Dendritic cell treated with granulocyte-macrophage colony-stimulating factor and Interleukin-4, amounts not matched to agents 40 ng/mL and 50 ng/mL, for 4 days (primary cell): ENCODE data around the gene SDHAF2.
A peak's percentile ranks its signal among the peaks of the same experiment; 100 is the strongest.
"Not testable (repeated sequence)": the region's sequence is repeated elsewhere in the genome, so short reads cannot be mapped to it uniquely, and the experiment has no call there.

ENCODE experiments used
- H3K27ac Mint-ChIP-seq: one replicate; pipeline ENCODE4 v1.8.0; 2022; ENCODE audit warnings: mild to moderate bottlenecking, mixed read lengths
- H3K27me3 Mint-ChIP-seq: one replicate; pipeline ENCODE4 v1.8.0; 2022; ENCODE audit warnings: mild to moderate bottlenecking, mixed read lengths
- H3K36me3 Mint-ChIP-seq: one replicate; pipeline ENCODE4 v1.8.0; 2022; ENCODE audit warnings: low read depth, mixed read lengths
- H3K4me1 Mint-ChIP-seq: one replicate; pipeline ENCODE4 v1.8.0; 2022; ENCODE audit warnings: low read depth, mixed read lengths
- H3K4me3 Mint-ChIP-seq: one replicate; pipeline ENCODE4 v1.8.0; 2022; ENCODE audit warnings: mild to moderate bottlenecking, moderate library complexity, mixed read lengths
- H3K9me3 Mint-ChIP-seq: one replicate; pipeline ENCODE4 v1.8.0; 2022; ENCODE audit warnings: mixed read lengths
- intact Hi-C: fragments of 100-400 bp; cut with micrococcal nuclease; formaldehyde crosslinking; loops from one replicate; pipeline ENCODE4 v1.15.0; 2022

Gene SDHAF2

DNA sequence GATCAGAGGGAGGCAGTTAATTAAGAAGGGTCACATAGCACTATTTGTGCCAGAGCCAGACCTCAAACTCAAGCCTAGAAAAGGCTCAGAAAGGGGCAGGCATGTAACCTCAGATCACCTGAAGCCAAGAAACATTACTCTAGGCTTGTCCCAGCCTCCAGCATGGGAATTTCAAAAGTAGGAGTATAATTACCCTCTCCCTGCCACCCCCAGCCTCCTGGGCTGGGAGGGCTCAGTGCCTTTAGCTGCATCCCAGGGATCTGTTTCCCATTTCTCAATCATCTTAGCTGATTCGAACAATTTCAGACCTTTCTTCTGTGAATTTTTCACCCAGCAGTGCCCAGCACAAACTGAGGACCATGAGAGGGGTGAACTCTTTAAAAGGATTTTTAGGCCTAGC, 45.5 kb downstream of the SDHAF2 start:
- no peaks in the 10 kb centered on the region for H3K9me3 Mint-ChIP-seq
- H3K4me3 Mint-ChIP-seq: no peak overlapping the region
- H3K36me3 Mint-ChIP-seq: peaks cover 20% of the 10 kb centered on the region
- intact Hi-C loops: no loop called here
- peak overlapping the region; percentile 89 for H3K27ac Mint-ChIP-seq
- peaks cover 17% of the 10 kb centered on the region for H3K27me3 Mint-ChIP-seq
- peaks cover 61% of the 10 kb centered on the region for H3K4me1 Mint-ChIP-seq

DNA sequence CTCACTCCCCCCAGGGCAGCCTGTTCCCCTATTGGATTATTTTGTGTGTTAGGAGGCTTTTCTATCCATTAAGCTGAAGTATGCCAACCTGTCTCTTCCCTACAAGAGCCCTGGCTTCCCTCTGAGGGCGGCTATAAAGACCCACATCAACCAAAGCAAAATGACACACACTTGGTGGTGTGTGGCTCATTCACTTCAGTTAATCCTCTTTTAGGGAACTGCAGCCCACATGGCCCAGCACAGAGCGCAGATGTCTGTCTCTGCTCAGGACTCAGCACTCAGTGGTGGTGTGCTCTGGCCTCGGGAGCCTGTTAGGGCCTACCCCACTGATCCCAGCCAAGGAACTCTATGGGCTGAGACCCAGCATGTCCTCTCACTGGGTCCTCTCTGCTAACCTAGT, 46.4 kb downstream of the SDHAF2 start:
- intact Hi-C loops: no loop called here
- Mint-ChIP-seq H3K4me3 (no peak overlapping the region), H3K27ac (peak overlapping the region; percentile 75), H3K9me3 (no peaks in the 10 kb centered on the region), H3K4me1 (peaks cover 57% of the 10 kb centered on the region), H3K27me3 (peaks cover 19% of the 10 kb centered on the region), H3K36me3 (peaks cover 11% of the 10 kb centered on the region)

DNA sequence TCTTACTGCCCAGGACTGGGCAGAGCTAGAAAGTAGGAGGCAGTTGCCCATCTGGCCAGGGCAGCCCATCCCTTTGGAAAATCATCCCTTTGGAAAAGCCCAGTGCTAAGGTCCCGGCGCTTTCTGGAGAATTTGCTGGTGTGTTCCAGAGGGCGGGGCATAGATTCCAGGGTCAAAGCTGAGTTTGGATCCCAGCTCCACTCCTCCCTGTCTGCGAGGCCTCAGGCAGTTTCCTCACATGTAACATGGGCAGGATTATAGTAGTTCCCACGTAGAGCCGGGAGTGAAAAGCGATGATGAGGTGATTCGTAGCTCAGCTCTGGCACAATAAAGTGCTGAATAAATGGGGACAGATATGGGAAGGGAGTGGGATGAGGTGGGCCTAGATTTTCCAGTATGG, 47.2 kb downstream of the SDHAF2 start:
- intact Hi-C loops: loop anchor here (1.0 kb wide), 1 partner anchor 40 kb away; no protein-coding TSS in a partner anchor
- Mint-ChIP-seq H3K9me3 (no peaks in the 10 kb centered on the region), H3K27ac (peak overlapping the region; percentile 75), H3K4me3 (no peak overlapping the region), H3K36me3 (peaks cover 10% of the 10 kb centered on the region), H3K4me1 (peaks cover 54% of the 10 kb centered on the region), H3K27me3 (peaks cover 22% of the 10 kb centered on the region)

DNA sequence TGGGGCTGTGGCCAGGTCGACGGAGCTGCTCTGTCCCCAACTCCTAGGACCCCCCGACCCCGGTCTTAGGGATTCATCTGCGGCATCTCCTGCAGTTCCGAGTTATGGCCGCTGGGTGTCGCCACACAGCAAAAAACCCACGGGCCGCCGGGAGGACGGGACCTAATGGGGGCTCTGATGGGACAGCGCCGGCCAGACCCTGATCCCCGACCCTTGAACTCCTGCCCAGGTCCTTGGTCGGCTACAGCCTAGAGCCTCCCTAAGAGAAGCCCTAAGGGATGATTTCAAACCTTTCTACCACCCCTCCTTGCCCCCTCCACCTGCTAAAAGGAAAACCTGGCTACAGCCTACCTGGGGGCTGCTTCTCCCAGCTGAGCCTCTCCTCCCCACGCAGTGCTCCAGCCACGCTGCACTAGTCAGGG, 47.8 kb downstream of the SDHAF2 start:
- peak overlapping the region; percentile 37 for H3K27ac Mint-ChIP-seq
- peaks cover 10% of the 10 kb centered on the region for H3K36me3 Mint-ChIP-seq
- H3K9me3 Mint-ChIP-seq: no peaks in the 10 kb centered on the region
- no peak overlapping the region for H3K4me3 Mint-ChIP-seq
- H3K27me3 Mint-ChIP-seq: peaks cover 23% of the 10 kb centered on the region
- H3K4me1 Mint-ChIP-seq: peaks cover 50% of the 10 kb centered on the region
- intact Hi-C loops: loop anchor here (1.0 kb wide), 1 partner anchor 40 kb away; no protein-coding TSS in a partner anchor

DNA sequence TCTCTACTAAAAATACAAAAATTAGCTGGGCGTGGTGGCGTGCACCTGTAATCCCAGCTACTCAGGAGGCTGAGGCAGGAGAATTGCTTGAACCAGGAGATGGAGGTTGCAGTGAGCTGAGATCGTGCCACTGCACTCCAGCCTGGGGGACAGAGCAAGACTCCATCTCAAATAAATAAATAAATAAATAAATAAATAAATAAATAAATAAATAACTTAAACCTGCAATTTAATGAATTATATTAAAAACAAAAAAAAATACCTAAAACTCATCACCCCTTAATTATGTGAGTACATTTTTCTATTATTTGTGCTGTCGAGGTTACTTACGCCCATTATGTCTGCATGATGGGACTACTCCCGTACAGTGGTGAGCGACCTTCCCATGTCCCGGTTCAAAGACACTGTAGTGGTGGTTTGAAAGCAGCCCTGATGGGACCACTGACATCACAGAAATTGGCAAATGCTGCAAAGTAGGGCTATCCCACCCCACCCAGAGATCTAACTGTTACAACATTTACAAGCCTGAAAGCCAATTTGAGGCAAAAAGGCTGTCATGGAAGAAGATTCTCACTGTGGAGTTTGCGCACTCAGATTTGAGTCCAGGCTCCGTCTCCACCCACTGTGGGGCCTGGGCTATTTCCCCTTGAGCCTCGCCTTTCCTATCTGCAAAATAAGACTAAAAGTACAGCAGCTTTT, 49.6 kb downstream of the SDHAF2 start:
- H3K4me3 Mint-ChIP-seq, H3K36me3 Mint-ChIP-seq, H3K27ac Mint-ChIP-seq, H3K9me3 Mint-ChIP-seq, intact Hi-C loops: not testable (repeated sequence)
- Mint-ChIP-seq H3K27me3 (peaks cover 25% of the 10 kb centered on the region), H3K4me1 (peaks cover 38% of the 10 kb centered on the region)

DNA sequence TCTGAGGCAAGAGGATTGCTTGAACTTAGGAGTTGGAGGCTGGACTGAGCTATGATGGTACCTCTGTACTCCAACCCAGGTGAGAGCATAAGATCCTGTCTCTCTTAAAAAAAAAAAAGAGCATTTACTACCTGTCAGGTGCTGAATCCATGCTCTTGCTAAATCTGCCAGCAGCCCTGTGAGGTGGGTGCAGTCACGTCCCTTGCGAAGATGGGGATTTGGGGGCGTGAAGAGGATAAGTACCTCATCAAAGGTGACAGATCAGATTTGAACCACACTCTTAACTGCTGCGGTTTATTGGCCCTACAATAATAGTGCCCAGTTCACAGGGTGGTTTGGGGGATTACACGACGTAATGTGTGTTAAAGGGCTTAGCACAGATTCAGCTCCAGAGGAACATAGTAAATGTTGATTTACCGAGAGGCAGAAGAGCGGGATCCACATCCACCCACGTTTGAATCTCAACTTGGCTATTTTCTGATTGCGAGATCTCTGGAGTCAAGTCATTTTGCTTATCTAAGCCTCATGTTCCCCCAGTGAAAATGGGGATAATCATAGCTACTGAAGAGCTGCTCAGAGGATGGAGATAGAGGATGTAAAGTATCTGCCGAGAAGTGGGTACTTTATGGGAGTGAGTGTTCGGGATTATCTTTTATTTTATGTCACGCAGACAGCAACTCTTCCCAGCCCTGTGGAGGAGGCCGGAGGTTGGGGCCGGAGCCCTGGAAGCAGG, 50.5 kb downstream of the SDHAF2 start:
- no peaks in the 10 kb centered on the region for H3K9me3 Mint-ChIP-seq
- no peak overlapping the region for H3K27ac Mint-ChIP-seq
- peaks cover 25% of the 10 kb centered on the region for H3K27me3 Mint-ChIP-seq
- H3K4me1 Mint-ChIP-seq: peaks cover 31% of the 10 kb centered on the region
- intact Hi-C loops: no loop called here
- no peak overlapping the region for H3K4me3 Mint-ChIP-seq
- no peaks in the 10 kb centered on the region for H3K36me3 Mint-ChIP-seq

DNA sequence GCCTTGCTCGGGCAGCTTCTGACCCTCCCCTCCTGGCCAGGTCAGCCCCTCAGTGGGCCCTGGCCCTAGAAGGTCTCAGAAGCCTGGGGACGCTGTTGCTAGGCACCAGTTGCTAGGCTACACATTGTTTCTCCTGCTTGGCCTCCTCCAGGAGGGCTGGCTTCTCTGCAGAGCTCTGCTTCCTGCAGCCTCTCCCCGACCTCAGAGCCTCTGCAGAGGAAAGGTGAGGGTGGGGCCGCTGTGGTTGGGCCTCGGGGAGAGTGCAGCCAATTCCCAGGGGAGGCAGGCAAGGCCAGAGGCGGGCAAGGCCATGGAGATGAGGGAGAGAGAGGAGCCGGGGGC, 51.0 kb downstream of the SDHAF2 start:
- no peak overlapping the region for H3K27ac Mint-ChIP-seq
- peaks cover 31% of the 10 kb centered on the region for H3K4me1 Mint-ChIP-seq
- H3K9me3 Mint-ChIP-seq: no peaks in the 10 kb centered on the region
- no peak overlapping the region for H3K4me3 Mint-ChIP-seq
- H3K27me3 Mint-ChIP-seq: peaks cover 25% of the 10 kb centered on the region
- intact Hi-C loops: no loop called here
- no peaks in the 10 kb centered on the region for H3K36me3 Mint-ChIP-seq

DNA sequence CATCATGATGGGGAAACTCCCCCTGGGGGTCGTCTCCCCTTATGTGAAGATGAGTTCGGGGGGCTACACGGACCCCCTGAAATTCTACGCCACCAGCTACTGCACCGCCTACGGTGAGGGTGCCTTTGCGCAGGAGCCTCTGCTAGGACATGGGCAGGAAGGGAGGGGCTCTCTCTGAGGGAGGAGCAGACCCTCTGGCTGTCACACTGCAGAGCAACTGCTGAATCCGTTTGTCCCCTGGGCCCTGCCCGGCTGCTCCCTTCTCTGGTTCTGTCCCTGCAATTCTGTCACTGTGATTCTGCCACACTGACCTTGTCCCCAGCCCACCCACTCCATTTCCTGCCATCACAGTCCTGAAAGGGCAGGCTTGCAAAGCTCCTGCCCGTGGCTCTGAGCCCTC, 51.9 kb downstream of the SDHAF2 start:
- Mint-ChIP-seq H3K9me3 (no peaks in the 10 kb centered on the region), H3K4me3 (no peak overlapping the region), H3K4me1 (peaks cover 22% of the 10 kb centered on the region), H3K27me3 (peaks cover 25% of the 10 kb centered on the region), H3K36me3 (no peaks in the 10 kb centered on the region), H3K27ac (no peak overlapping the region)
- intact Hi-C loops: no loop called here

DNA sequence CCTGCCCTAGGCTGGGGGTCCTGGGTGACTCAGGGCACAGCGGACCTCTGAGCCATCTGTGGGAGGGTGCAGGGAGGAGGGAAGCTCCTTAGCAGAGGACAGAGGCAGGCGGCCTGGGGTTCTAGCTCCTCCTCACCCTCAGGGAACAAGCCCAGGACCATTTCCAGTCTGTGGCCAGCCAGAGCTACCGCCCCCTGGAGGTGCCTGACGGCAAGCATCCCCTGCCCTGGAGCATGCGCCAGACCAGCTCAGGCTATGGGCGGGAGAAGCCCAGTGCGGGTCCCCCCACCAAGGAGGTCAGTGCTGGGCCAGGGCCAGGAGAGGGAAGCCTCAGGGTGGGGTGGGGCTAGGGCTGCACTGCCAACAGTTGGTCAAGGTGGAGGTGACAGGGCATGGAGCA, 52.6 kb downstream of the SDHAF2 start:
- H3K27ac Mint-ChIP-seq: no peak overlapping the region
- no peak overlapping the region for H3K4me3 Mint-ChIP-seq
- peaks cover 17% of the 10 kb centered on the region for H3K4me1 Mint-ChIP-seq
- intact Hi-C loops: no loop called here
- H3K27me3 Mint-ChIP-seq: peaks cover 25% of the 10 kb centered on the region
- H3K36me3 Mint-ChIP-seq: no peaks in the 10 kb centered on the region
- no peaks in the 10 kb centered on the region for H3K9me3 Mint-ChIP-seq

DNA sequence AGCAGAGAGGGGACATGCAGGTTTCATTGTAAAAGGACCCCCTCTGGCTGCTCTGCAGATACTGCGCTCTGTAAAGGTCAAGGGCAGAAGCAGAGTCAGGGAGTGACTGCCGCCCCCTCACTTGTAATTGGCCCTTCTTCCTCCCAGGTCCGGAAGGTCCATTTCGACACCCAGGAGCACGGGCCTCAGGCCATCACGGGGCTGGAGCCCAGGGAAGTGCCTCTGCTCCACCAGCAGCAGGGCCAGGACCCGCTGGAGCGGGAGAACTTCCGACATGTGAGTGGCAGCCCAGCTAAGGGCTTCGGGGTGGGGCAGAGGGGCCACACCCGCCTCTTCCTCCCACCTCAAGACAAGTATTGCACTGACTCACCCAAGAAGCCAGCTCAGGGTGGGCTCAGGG, 54.6 kb downstream of the SDHAF2 start:
- H3K4me3 Mint-ChIP-seq: no peak overlapping the region
- peaks cover 10% of the 10 kb centered on the region for H3K27me3 Mint-ChIP-seq
- H3K4me1 Mint-ChIP-seq: peaks cover 6% of the 10 kb centered on the region

DNA sequence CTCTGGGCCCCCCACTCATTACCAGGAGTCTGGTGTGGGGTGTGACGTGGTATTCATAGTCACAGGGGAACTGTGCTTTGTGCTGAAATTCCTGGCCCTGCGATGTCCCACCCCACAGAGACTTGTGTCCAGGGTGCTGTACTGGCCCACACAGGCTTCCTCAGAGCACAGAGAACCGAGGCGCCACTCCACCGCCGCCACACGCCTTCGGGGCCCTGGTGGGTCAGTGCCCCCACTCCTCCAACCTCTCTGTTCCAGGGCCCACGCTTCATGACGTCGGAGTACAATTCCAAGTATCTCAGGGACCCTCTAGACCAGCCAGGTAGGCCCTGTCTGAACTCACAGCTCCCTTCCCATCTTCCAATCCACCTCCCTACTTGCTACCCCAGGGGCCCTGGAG, 55.2 kb downstream of the SDHAF2 start:
- Mint-ChIP-seq H3K4me3 (no peak overlapping the region), H3K36me3 (no peaks in the 10 kb centered on the region), H3K27me3 (peaks cover 7% of the 10 kb centered on the region), H3K9me3 (no peaks in the 10 kb centered on the region), H3K27ac (no peak overlapping the region), H3K4me1 (peaks cover 6% of the 10 kb centered on the region)
- intact Hi-C loops: no loop called here

More for the DNA sequence above, 54.6 kb downstream of the SDHAF2 start:
- no peak overlapping the region for H3K27ac Mint-ChIP-seq
- no peaks in the 10 kb centered on the region for H3K36me3 Mint-ChIP-seq
- intact Hi-C loops: no loop called here
- no peaks in the 10 kb centered on the region for H3K9me3 Mint-ChIP-seq

DNA sequence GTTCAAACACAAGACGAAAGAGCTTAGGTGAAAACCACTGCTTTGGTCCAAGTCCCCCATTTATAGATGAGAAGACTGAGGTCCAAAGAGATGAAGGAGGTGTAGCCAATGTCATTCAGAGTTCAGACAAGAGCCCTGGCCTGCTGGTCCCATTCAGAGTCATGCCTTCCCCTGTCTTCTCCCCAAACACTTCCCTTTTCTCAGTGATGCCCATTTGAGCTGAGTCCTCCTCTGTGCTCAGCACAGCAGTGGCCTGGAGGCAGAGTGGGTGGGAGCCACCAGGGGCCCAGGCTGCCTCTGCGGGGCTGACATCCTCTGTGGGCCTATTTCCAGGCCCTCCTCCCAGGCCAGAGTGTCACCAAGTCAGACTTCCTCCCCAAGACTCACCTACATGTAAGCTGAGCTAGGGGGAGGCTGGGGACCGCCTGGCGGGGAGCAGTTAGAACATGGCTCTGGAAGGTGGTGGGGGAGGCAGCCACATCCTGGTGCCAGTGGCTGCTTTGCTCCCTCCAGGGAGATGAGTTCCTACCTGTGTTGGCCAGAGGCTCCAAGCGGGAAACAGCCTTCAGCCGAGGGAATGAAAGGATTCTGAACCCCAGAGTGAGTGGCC, 56.2 kb downstream of the SDHAF2 start:
- H3K4me1 Mint-ChIP-seq: peaks cover 6% of the 10 kb centered on the region
- no peak overlapping the region for H3K4me3 Mint-ChIP-seq
- peaks cover 6% of the 10 kb centered on the region for H3K27me3 Mint-ChIP-seq
- no peaks in the 10 kb centered on the region for H3K36me3 Mint-ChIP-seq
- H3K27ac Mint-ChIP-seq: no peak overlapping the region
- intact Hi-C loops: no loop called here
- H3K9me3 Mint-ChIP-seq: no peaks in the 10 kb centered on the region

DNA sequence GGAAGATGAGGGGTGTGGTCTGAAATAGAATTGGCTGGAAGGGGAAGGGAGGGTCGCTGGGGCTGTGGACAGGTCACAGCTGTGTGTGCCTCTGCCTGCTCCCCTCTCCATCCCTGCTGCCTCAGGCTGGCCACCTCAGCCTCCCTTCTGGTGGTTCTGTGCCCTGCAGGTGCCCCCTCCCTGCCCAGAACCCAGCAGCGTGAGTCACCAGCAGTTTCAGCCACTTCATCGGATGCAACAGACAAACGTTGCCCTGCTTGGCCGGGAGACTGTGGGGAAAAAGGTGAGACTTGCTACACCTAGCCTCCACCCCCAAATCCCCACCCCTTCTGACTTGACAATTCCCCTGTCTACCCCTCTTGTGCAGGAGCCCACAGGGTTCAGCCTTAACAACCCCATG, 56.9 kb downstream of the SDHAF2 start:
- intact Hi-C loops: no loop called here
- H3K4me1 Mint-ChIP-seq: peaks cover 6% of the 10 kb centered on the region
- H3K9me3 Mint-ChIP-seq: no peaks in the 10 kb centered on the region
- no peak overlapping the region for H3K4me3 Mint-ChIP-seq
- H3K27me3 Mint-ChIP-seq: peaks cover 6% of the 10 kb centered on the region
- no peaks in the 10 kb centered on the region for H3K36me3 Mint-ChIP-seq
- H3K27ac Mint-ChIP-seq: no peak overlapping the region

DNA sequence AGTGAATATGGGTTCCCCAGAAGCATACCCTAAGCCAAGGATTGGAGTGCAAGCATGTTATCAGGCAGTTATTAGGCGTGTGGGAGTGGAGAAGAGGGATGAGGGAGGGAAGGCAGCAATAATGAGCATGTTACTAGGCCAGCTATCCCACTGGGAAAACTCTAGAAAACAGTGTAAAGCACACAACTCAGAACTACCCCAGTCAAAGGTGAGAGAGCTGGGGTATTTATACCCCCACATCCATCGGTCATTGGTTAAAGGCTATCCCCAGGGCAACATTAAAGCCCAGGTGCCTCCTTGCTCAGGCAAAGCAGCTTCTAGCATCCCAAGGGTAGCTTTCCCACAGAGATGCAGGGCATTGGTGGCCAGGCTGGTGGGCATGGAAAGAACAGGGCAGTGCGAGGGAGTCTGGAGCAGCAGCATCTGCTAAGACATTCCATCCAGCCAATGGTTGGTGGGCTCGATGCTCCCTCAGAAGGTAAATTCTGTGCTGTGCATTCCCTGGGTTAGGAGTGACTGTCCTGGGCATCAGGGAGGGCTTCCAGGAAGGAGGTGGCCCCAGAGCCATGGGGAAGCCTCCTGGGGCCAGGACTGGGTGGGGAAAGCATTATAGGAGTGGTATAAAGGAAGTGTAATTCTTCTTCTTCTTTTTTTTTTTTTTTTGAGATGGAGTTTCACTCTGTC, 57.6 kb downstream of the SDHAF2 start:
- Mint-ChIP-seq H3K27ac (no peak overlapping the region), H3K9me3 (no peaks in the 10 kb centered on the region), H3K4me3 (no peak overlapping the region), H3K36me3 (no peaks in the 10 kb centered on the region), H3K4me1 (peaks cover 6% of the 10 kb centered on the region), H3K27me3 (peaks cover 3% of the 10 kb centered on the region)
- intact Hi-C loops: no loop called here
